ENCODE measurements around the gene BMERB1.

Gene BMERB1

GRCh38 chr16:15581127-15581815 is 146.9 kb downstream of the BMERB1 start:
- Histone ChIP-seq H3K36me3 (ENCODE audit: insufficient read depth) (no peaks in the 10 kb centered on the region), H3K4me2 (no peak overlapping the region), H3K4me1 (ENCODE audit: low read depth, poor library complexity, severe bottlenecking) (no peaks in the 10 kb centered on the region), H2AFZ (ENCODE audit: low read depth) (no peak overlapping the region), H3K4me3 (IDR thresholded peaks at IDR 0.05; ENCODE audit: insufficient read depth, low read depth, low read length) (no peak overlapping the region), H3K27me3 (ENCODE audit: insufficient read depth, low read depth) (no peaks in the 10 kb centered on the region), H4K20me1 (ENCODE audit: insufficient read depth) (no peaks in the 10 kb centered on the region), H3K79me2 (ENCODE audit: insufficient read depth, low read depth) (no peaks in the 10 kb centered on the region), H3K27ac (no peak overlapping the region), H3K9ac (no peak overlapping the region)
- TF ChIP-seq, protein P1, sequence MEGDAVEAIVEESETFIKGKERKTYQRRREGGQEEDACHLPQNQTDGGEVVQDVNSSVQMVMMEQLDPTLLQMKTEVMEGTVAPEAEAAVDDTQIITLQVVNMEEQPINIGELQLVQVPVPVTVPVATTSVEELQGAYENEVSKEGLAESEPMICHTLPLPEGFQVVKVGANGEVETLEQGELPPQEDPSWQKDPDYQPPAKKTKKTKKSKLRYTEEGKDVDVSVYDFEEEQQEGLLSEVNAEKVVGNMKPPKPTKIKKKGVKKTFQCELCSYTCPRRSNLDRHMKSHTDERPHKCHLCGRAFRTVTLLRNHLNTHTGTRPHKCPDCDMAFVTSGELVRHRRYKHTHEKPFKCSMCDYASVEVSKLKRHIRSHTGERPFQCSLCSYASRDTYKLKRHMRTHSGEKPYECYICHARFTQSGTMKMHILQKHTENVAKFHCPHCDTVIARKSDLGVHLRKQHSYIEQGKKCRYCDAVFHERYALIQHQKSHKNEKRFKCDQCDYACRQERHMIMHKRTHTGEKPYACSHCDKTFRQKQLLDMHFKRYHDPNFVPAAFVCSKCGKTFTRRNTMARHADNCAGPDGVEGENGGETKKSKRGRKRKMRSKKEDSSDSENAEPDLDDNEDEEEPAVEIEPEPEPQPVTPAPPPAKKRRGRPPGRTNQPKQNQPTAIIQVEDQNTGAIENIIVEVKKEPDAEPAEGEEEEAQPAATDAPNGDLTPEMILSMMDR (conservative IDR thresholded peaks at IDR 0.05; ENCODE audit: low read depth, low read length), result no peak

- no peak overlapping the region for H3K4me2 ChIP-seq
- H3K4me1 ChIP-seq (ENCODE audit: low read depth, poor library complexity, severe bottlenecking), result no peaks in the 10 kb centered on the region
- no peaks in the 10 kb centered on the region for H3K36me3 ChIP-seq (ENCODE audit: insufficient read depth)
- TF ChIP-seq, protein P1 (conservative IDR thresholded peaks at IDR 0.05; ENCODE audit: low read depth, low read length), result no peak
- H3K27ac ChIP-seq, result no peak overlapping the region
- H4K20me1 ChIP-seq (ENCODE audit: insufficient read depth), result no peaks in the 10 kb centered on the region
- no peaks in the 10 kb centered on the region for H3K79me2 ChIP-seq (ENCODE audit: insufficient read depth, low read depth)
- H3K27me3 ChIP-seq (ENCODE audit: insufficient read depth, low read depth), result no peaks in the 10 kb centered on the region
- no peak overlapping the region for H2AFZ ChIP-seq (ENCODE audit: low read depth)
- H3K9ac ChIP-seq, result no peak overlapping the region
- no peak overlapping the region for H3K4me3 ChIP-seq (IDR thresholded peaks at IDR 0.05; ENCODE audit: insufficient read depth, low read depth, low read length)
Observed at GRCh38 chr16:15583526-15583925, 149.1 kb downstream of the BMERB1 start.

GRCh38 chr16:15585956-15586355 is 151.6 kb downstream of the BMERB1 start:
- H3K9ac ChIP-seq, result no peak overlapping the region

DNA sequence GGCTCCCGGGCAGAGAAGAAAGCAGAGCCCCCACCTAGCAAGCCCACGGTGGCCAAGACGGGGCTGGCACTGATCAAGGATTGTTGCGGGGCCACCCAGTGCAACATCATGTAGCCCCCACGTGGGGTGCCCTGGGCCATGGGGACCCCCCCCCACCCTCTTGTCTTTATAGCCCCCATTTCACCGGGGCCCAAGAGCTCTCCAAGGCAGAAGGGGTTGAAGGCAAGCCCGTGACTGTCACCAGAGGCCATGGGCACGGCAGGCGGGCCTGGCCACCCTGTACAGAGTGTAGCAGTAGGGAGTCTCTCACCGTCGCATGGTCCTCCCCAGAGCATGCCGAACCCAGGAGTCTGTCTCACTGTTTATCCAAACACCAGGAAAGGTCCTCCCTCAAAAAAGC is 152.3 kb downstream of the BMERB1 start:
- H3K27me3 ChIP-seq (ENCODE audit: insufficient read depth, low read depth), result no peaks in the 10 kb centered on the region
- no peak overlapping the region for H3K4me3 ChIP-seq (IDR thresholded peaks at IDR 0.05; ENCODE audit: insufficient read depth, low read depth, low read length)
- no peak overlapping the region for H3K27ac ChIP-seq
- H3K4me1 ChIP-seq (ENCODE audit: low read depth, poor library complexity, severe bottlenecking), result no peaks in the 10 kb centered on the region
- H4K20me1 ChIP-seq (ENCODE audit: insufficient read depth), result no peaks in the 10 kb centered on the region
- no peaks in the 10 kb centered on the region for H3K36me3 ChIP-seq (ENCODE audit: insufficient read depth)
- no peak overlapping the region for H2AFZ ChIP-seq (ENCODE audit: low read depth)
- H3K4me2 ChIP-seq, result no peak overlapping the region
- TF ChIP-seq, protein P1 (conservative IDR thresholded peaks at IDR 0.05; ENCODE audit: low read depth, low read length), result no peak
- no peaks in the 10 kb centered on the region for H3K79me2 ChIP-seq (ENCODE audit: insufficient read depth, low read depth)
- no peak overlapping the region for H3K9ac ChIP-seq

More at GRCh38 chr16:15585956-15586355, 151.6 kb downstream of the BMERB1 start:
- TF ChIP-seq, protein P1 (conservative IDR thresholded peaks at IDR 0.05; ENCODE audit: low read depth, low read length), result no peak
- no peak overlapping the region for H3K4me3 ChIP-seq (IDR thresholded peaks at IDR 0.05; ENCODE audit: insufficient read depth, low read depth, low read length)
- no peaks in the 10 kb centered on the region for H3K4me1 ChIP-seq (ENCODE audit: low read depth, poor library complexity, severe bottlenecking)
- H2AFZ ChIP-seq (ENCODE audit: low read depth), result no peak overlapping the region
- no peaks in the 10 kb centered on the region for H4K20me1 ChIP-seq (ENCODE audit: insufficient read depth)
- H3K27me3 ChIP-seq (ENCODE audit: insufficient read depth, low read depth), result no peaks in the 10 kb centered on the region
- no peaks in the 10 kb centered on the region for H3K79me2 ChIP-seq (ENCODE audit: insufficient read depth, low read depth)
- no peak overlapping the region for H3K4me2 ChIP-seq
- no peaks in the 10 kb centered on the region for H3K36me3 ChIP-seq (ENCODE audit: insufficient read depth)
- H3K27ac ChIP-seq, result no peak overlapping the region

All from KMS-11 (cell line).